Suprapubic skin (tissue), 3 donors: Measurements from ENCODE around the gene USP32.

ENCODE experiments used
- EP300 ChIP-seq: sonication (generic); formaldehyde crosslinking; IDR thresholded peaks from one replicate; pipeline ENCODE4 v1.6.1; 2017; ENCODE audit warnings: antibody characterized with exemption
- POLR2A ChIP-seq, 2 donors: fragments of 450-650 bp; IDR thresholded peaks; one replicate each; pipeline ENCODE4 v1.6.1; 2017; ENCODE audit warnings: antibody characterized with exemption in 2 of 2, mild to moderate bottlenecking in 2 of 2, moderate library complexity in 2 of 2
- TF ChIP-seq, protein P1 (sequence below), 2 donors: fragments of 200-600 bp in 1 of 2; fragments of 450-650 bp in 1 of 2; sonication (generic) in 1 of 2; IDR thresholded peaks; one replicate each; pipeline ENCODE4 v1.5.1; 2016 to 2019; ENCODE audit warnings: antibody characterized with exemption in 2 of 2, mild to moderate bottlenecking in 1 of 2, moderate library complexity in 1 of 2

DNA sequence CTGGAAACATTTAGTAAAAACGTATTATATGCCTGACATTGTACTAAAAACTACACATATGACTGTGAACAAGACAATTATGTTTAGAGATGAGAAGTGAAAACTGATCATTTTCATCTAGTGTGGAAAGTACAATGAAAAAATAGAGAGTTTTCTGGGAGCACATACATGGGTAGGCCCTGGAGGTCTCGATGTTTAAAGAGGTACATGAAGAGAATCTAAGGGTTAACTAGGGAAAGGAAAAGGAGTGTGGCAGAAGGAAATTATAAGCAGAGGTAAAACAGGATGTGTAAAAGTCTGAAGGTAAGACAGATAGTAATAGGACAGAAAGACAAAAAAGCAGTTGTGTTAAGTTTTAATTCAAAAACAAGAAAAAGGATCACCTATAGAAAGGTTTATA, 113.7 kb downstream of the USP32 start:
- no peak for TF ChIP-seq POLR2A (IDR thresholded peaks at IDR 0.05)
- TF ChIP-seq, protein P1, sequence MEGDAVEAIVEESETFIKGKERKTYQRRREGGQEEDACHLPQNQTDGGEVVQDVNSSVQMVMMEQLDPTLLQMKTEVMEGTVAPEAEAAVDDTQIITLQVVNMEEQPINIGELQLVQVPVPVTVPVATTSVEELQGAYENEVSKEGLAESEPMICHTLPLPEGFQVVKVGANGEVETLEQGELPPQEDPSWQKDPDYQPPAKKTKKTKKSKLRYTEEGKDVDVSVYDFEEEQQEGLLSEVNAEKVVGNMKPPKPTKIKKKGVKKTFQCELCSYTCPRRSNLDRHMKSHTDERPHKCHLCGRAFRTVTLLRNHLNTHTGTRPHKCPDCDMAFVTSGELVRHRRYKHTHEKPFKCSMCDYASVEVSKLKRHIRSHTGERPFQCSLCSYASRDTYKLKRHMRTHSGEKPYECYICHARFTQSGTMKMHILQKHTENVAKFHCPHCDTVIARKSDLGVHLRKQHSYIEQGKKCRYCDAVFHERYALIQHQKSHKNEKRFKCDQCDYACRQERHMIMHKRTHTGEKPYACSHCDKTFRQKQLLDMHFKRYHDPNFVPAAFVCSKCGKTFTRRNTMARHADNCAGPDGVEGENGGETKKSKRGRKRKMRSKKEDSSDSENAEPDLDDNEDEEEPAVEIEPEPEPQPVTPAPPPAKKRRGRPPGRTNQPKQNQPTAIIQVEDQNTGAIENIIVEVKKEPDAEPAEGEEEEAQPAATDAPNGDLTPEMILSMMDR (IDR thresholded peaks at IDR 0.05): no peak
- TF ChIP-seq EP300: no peak
